ENCODE results near the gene LRP1.

The LRP1 gene

DNA sequence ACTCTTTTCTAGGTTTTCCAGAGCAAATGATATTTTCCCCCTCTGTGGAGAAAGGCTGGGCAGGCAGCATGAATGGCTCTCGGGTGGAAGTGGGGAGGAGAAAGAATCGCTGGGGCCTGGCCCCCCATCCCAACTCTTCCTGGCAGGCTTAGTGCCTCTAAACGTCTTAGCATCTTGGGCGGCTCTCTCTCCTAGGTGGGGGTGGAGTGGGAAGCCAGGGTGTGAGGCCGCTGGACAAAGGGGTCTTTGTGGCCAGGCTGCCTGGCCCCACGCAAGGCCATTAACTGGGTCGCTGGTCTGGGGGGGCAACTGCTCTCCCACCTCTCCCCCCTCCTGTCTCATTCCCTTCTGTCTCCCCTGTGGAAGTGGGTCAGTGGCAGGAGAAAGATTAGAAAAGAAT, 14.4 kb downstream of the LRP1 start:
- TF ChIP-seq POLR2A (IDR thresholded peaks at IDR 0.05; ENCODE audit: extremely low read depth, insufficient read length) (no peak), MYC (IDR thresholded peaks at IDR 0.05; ENCODE audit: low read depth, low read length) (no peak)
- TF ChIP-seq, protein P1, sequence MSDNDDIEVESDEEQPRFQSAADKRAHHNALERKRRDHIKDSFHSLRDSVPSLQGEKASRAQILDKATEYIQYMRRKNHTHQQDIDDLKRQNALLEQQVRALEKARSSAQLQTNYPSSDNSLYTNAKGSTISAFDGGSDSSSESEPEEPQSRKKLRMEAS (IDR thresholded peaks at IDR 0.05; ENCODE audit: low read depth, low read length), result no peak
- TF ChIP-seq, protein P2, sequence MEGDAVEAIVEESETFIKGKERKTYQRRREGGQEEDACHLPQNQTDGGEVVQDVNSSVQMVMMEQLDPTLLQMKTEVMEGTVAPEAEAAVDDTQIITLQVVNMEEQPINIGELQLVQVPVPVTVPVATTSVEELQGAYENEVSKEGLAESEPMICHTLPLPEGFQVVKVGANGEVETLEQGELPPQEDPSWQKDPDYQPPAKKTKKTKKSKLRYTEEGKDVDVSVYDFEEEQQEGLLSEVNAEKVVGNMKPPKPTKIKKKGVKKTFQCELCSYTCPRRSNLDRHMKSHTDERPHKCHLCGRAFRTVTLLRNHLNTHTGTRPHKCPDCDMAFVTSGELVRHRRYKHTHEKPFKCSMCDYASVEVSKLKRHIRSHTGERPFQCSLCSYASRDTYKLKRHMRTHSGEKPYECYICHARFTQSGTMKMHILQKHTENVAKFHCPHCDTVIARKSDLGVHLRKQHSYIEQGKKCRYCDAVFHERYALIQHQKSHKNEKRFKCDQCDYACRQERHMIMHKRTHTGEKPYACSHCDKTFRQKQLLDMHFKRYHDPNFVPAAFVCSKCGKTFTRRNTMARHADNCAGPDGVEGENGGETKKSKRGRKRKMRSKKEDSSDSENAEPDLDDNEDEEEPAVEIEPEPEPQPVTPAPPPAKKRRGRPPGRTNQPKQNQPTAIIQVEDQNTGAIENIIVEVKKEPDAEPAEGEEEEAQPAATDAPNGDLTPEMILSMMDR (IDR thresholded peaks at IDR 0.05; ENCODE audit: low read depth, low read length), result no peak
- H3K4me3 ChIP-seq (ENCODE audit: low read depth, low read length), result no peak overlapping the region
- DNase-seq (ENCODE audit: low read depth), result no peak

DNA sequence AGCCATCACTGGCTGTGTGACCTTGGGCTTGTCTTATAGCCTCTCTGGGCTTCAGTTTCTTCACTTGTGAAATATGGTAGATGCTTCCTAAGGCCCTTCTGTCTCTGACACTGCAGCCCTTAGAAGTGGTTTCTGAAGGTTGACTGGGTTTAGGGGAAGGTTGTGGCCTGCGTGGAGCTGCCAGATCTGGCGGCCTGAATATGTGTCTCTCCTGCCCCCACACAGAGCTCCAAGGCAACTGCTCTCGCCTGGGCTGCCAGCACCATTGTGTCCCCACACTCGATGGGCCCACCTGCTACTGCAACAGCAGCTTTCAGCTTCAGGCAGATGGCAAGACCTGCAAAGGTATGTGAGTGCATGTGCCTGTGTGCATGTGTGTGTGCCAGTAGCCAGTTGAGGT, 15.2 kb downstream of the LRP1 start:
- no peak overlapping the region for H3K4me3 ChIP-seq (ENCODE audit: low read depth, low read length)
- TF ChIP-seq, protein P1 (IDR thresholded peaks at IDR 0.05; ENCODE audit: low read depth, low read length), result no peak
- no peak for TF ChIP-seq MYC (IDR thresholded peaks at IDR 0.05; ENCODE audit: low read depth, low read length)
- DNase-seq (ENCODE audit: low read depth), result no peak

DNA sequence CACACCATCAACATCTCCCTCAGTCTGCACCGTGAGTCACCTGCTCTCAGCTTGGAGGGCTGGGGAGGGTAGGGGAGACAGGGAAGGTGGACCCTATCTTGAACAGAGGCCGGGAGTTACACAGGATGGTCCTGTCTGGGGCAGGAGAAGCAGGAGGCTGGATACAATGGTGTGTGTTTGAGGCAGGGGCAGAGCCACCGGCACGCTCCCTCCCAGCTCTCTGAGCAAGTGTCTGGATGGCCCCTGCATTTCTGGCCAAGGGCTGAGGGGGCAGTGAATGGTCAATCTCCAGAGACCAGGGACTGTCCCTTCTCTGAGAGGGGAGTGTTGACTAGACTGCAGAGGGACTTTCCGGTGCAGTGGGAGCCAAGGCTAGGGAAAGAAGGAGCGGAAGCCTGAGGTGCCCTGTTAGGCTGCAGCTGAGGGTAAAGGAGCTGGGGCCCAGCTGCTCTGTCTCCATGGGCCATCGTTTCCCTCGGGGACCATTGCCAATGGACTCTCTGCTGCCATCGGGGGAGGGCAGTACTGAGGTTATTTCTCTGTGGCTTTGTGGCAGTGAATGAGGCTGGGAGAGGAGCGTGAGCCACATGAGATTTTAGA, 17.3 kb downstream of the LRP1 start:
- no peak overlapping the region for H3K4me3 ChIP-seq (ENCODE audit: low read depth, low read length)
- TF ChIP-seq, protein P2 (IDR thresholded peaks at IDR 0.05; ENCODE audit: low read depth, low read length), result no peak
- TF ChIP-seq MYC (IDR thresholded peaks at IDR 0.05; ENCODE audit: low read depth, low read length) (no peak), POLR2A (IDR thresholded peaks at IDR 0.05; ENCODE audit: extremely low read depth, insufficient read length) (no peak)
- TF ChIP-seq, protein P1 (IDR thresholded peaks at IDR 0.05; ENCODE audit: low read depth, low read length), result no peak
- DNase-seq (ENCODE audit: low read depth), result no peak

DNA sequence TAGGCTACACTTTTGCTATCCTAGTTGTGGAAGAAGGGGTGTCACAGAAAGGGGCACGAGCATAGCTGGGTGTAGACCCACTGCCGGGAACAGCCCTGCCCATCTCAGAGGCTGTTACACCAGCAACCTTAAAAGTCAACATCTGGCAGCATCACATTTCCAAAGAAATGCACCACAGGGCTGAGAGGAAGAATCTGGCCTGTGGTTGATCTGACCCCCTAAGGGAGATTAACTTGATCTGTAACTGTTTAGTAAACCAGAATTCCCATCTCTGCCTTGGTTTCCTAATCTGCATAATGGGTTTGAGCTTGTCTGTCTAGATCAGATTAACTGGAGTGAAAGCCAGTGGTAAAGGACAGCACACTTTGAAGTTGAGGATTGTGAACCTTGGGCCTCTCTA, 17.8 kb downstream of the LRP1 start:
- no peak for DNase-seq (ENCODE audit: low read depth)
- TF ChIP-seq, protein P2 (IDR thresholded peaks at IDR 0.05; ENCODE audit: low read depth, low read length), result no peak
- TF ChIP-seq POLR2A (IDR thresholded peaks at IDR 0.05; ENCODE audit: extremely low read depth, insufficient read length) (no peak), MYC (IDR thresholded peaks at IDR 0.05; ENCODE audit: low read depth, low read length) (no peak)
- TF ChIP-seq, protein P1 (IDR thresholded peaks at IDR 0.05; ENCODE audit: low read depth, low read length), result no peak
- no peak overlapping the region for H3K4me3 ChIP-seq (ENCODE audit: low read depth, low read length)

DNA sequence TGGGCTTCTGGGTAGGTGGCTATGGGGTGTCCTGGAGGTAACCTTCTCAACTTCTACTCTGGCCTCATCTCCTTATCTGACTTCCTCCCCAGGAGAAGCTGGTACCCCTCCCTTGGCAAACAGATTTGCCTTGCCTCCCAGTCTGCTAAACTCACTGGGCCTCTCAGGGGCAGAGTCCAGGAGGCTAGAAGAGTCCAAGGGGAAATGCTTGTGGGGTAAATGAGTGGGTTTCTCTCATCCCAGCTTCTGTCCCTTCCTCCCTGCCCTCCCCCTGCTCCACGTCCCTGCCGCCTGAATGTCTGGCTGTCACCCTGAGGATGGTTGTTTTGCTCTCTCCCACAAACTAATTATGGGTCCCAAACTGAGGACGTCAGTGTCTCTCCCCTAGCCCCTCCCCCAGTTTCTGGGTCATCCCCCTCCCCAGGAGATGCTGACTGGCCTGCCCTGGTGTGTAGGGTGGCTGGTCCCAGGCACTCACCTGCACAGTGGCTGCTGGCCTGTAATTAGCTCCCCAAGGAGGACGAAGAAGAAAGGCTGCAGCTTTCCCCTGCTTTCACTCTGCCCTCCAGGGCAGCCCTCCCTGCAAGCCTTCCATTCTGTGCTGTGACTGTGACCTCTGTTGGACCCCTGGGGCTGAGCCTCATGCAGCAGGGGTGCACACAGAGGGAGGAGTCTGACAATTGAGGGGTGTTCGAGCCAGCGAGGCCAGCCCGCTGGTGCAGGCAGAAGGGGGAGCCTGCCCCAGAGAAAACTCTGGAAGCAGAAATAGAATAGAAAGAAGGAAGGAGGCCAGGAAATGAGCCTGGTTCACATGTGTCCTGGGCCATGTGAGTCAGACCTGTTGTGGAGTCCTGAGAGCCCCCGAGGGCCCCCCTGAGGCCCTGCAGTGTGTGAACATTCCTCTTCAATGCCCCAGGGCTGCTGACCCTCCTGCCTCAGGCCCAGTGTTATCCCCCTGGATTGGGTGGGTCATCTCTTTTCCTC, 19.0 kb downstream of the LRP1 start, which contains the start of gene LRP1-AS:
LRP1-AS (minus strand) TSS at position 659 of the 984 bp plus-strand sequence.
- DNase-seq (ENCODE audit: low read depth), result peak; percentile 50
- no peak for TF ChIP-seq MYC (IDR thresholded peaks at IDR 0.05; ENCODE audit: low read depth, low read length)
- TF ChIP-seq, protein P1 (IDR thresholded peaks at IDR 0.05; ENCODE audit: low read depth, low read length), result peak; percentile 56; the same call in 1 of the 2 replicates
- TF ChIP-seq, protein P2 (IDR thresholded peaks at IDR 0.05; ENCODE audit: low read depth, low read length), result no peak
- no peak for TF ChIP-seq POLR2A (IDR thresholded peaks at IDR 0.05; ENCODE audit: extremely low read depth, insufficient read length)
- no peak within 1 kb of the TSS for H3K4me3 ChIP-seq (ENCODE audit: low read depth, low read length)
